Fibroblast of the conjunctiva (primary cell): ENCODE measurements around the gene MKNK2.
"Not testable (repeated sequence)": the region's sequence is repeated elsewhere in the genome, so short reads cannot be mapped to it uniquely, and the experiment has no call there.

ENCODE experiments used
- DNase-seq: peaks from one replicate; pipeline ENCODE4 v3.0.0-alpha.2; 2010; ENCODE audit warnings: low read depth

MKNK2 gene

DNA sequence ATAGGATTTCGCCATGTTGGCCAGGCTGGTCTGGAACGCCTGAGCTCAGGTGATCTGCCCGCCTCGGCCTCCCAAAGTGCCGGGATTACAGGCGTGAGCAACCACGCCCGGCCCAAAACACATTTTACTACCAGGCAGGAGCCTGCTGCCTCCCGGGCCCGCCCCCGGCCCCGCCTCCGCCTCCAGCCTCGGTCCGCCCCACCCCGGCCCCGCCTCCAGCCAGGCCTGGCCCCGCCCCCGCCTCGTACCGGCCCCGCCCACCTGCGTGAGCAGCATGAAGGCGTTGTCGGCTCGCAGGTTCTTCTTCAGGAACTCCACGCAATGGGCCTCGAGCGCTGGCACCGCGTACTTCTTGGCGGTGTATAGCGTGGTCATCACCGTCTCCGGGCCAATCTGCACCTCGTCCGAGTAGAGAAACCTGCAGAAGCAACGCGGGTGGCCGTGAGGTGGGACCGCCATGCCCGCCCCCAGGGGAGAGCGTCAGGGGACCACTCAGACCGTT is 58.2 kb downstream of the MKNK2 start:
- no peak for DNase-seq

DNA sequence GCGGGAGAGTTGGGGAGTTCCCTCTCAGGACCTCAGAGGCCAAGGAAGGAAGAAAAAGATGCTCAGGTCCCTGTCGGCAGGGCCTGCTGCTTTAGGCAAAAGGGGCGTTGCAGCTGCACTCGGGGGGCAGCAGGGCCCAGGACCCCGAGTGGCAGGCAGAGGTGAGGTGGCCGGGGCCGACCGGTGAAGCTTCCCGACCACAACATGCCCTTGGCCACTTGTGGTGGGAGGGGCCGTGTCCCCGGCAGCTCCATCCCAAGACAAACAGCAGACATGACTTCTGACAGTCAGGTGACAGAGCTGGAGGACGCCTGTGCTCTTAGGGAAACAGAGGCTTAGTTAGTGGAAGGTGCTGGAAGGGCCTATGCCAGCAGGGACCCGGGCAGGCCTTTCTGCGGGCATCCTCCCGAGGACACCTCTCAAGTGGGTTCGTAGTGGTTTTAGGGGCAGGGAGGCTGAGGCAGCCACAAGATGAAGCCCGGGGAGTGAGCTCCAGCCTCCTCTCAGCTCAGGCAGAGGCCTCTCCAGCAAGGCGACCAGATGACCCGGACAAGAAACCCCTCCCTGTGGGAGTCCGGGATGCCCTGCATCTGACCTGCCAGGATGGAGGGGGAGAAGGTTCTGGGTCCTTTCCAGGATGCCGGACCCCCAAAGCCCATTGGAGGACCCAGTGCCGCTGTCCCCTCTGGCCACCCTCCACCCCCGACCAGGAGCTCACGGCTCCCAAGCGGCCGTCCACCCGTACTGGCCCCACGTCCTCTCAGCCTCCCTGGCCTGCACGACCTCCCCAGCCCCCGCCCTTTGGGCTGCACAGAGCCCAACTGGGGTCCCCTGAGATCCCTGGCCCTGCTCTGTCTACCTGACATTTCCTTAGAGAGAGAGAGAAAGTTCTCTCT is 59.8 kb downstream of the MKNK2 start:
- DNase-seq, result no peak

DNA sequence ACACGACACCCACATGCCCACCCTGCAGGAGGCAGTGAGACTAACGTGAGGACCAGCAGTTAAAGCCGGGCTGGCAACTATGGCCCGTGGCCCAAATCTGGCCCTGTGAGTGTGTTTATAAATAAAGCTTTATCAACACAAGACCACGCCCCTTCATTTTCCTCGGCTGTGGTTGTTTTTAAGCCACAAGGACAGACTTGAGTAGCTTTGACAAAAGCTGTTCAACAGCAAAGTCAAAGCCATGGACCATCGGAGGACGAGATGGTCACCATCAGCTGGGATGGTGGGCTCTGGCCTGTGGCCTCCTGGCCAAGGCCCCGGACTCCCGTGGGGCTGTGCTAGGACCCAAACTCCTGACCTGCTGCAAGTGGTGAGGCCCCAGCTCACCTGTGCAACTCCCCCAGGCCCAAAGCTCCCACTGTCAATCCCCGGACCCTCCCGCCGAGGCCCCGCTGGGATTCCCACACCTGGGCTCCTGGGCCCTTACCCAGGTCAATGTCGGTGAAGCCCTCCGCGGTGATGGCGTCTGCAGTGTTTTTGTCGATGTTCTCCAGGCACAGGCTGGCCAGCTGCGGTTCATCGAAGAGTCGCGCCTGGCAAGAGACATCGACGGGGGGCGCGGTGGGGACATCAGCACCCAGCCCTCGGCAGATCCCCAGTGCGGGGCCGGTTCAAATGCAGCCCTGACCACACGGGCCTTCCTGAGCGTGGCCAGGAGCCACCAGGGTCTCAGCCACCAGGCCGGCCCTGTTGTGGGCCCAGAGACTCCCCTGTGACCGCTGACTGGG is 60.6 kb downstream of the MKNK2 start:
- DNase-seq, result no peak

DNA sequence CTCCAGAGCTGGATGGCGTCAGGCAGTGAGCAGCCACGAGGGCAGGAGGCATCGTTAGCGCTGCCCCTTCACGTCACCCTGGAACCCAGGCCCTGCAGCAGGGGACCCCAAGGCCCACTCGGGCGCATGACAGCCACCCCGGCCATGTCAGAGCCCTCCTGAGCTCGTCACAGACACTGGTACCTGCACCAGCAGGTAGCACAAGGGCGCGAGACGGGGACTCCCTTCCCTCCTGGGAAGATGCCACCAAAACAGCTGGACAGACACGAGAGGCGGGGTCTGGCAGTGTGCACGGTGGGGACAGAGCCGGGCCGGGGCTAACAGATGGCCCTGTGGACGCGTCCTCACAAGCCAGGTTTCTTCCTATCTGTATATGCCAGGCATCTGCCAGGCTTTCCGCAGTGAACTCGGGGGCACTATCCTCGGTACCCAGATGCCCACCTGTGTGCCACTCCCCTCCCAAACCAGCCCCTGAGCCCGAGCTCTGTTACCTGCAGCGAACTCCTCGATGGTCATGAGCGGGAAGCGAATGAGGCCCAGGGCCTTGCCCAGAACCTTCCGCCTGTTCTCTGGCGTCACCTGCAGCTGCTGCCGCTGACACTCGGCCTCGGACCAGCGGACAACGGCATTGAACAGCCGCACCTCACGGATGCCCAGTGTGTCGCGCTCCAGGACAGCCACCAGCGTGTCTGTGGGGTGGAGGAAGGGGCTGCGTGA is 61.4 kb downstream of the MKNK2 start:
- no peak for DNase-seq

DNA sequence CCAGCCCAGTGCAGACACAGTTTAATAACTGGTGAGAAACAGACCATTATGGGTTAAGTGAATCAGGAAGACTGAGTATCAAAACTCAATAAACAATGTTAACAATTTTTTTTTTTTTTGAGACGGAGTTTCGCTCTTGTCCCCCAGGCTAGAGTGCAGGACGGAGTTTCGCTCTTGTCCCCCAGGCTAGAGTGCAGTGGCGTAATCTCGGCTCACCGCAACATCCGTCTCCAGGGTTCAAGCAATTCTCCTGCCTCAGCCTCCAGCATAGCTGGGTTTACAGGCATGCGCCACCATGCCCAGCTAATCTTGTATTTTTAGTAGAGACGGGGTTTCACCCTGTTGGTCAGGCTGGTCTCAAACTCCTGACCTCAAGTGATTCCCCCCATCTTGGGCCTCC is 62.6 kb downstream of the MKNK2 start:
- not testable (repeated sequence) for DNase-seq
